Activated CD8-positive, alpha-beta memory T cell treated with anti-CD3 and anti-CD28 coated beads, Interleukin-2, amount 50 U/mL, for 1 hour (primary cell): ENCODE results near the gene SUSD6.

Experiments
- DNase-seq: peaks from one replicate; pipeline ENCODE4 v3.0.0-alpha.2; 2020; ENCODE audit errors: extremely low read depth

SUSD6 gene

GRCh38 chr14:69672356-69672755 is 61.0 kb downstream of the SUSD6 start:
- DNase-seq = no peak

- no peak for DNase-seq
These were observed 61.7 kb downstream of the SUSD6 start for GRCh38 chr14:69673104-69673503.

DNA sequence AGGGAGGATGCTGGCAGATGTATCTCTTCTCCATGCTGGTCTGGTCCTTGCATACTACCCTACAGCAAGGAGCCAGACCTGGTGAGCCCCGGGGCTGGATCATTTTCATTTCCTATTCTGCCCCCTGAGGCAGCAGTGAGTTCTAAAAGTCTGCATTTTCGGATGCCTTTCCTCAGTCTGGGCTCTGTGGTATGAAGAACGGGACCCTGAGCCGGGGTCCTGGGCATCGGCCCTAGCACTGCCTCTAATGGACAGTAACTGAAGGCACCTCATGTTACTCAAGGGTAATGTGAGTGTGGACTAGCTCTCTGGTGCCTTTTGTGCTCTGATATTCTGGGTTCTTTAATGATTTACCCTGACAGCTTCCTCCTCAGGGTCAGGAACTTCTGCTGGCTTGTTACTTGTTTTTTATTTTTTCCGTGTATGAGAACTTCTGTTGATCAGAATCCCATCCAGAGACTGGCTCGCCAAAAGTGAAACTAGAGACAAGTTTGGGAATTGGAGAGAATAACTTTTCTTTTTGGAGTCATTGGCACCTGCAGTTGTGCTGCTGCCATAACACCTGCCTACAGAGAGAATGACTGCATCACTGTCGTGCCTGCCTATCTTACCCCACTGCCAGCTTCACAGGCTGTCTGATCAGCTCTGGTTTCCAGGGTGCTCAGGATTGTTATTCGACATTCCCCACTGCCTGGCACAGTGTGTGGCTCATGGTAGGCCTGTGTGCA is 62.3 kb downstream of the SUSD6 start:
- DNase-seq = no peak

DNA sequence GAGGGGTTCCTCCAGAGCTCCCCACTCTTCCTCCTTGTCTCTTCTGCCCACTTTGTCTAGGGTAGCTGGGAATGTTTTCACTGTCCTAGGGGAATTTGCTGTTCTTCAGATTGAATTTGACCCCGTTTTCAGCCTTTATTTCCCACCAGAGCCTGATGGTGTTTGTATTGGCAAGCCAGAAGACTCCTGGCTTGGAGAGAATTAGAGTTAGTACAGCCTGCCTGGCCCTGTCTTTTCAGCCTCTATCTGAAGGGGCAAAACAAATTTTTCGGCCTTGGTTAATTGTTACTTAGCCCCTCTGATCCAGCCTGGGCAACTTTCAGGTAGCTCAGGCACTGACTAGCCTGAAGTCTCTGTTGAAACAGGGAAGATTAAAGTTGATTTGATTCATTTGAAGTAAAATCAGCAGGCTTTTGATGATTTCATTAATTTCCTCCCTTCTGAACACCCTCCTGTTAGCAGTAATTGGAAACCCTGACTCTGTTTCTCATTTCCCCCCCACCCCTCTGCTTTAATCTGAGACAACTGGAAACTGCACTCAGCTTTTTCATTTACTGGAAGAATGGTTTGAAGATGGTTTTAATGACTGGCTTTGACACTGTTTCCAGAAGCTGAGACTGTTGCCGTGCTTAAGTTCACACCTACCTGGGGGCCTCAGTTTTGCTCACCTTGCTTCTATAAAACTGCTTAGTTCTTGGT is 63.3 kb downstream of the SUSD6 start:
- DNase-seq = no peak

DNA sequence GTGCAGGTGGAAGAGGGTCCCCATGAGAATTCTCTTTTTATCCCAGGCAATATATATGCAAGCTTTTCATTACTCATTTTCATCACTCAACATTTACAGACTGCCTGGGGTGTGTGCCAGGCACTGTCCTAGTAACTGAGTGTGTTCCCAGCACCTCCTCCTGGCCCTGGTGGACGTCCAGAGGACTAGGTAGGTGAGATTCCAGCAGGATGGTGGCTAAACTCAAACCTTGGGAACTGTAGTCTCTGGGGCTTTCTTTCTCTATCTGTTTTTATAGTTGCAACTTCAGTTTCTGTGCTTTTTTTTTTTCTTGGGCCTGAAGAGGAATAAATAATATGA is 63.8 kb downstream of the SUSD6 start:
- no peak for DNase-seq

- DNase-seq = no peak
These were observed 64.6 kb downstream of the SUSD6 start for GRCh38 chr14:69675877-69676416.

DNA sequence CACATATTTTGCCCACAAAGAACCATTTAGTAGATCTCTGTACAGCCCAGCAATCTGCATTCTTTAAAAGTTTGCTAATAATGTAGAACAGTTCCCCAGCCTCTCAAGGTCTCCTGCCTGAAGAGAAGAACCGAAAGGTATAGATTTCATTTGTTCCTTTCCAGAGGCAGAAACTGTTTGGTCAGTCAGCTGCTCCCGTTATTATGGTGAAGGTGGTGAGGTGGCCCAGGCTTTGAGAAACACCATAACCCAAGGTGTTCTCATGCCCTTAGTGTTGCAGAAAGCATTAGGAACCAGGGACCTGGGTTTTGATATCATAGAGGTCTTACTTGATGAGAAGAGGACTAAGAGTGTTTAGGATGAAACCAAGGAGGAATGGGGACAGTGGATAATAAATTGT is 65.3 kb downstream of the SUSD6 start:
- DNase-seq = no peak

DNA sequence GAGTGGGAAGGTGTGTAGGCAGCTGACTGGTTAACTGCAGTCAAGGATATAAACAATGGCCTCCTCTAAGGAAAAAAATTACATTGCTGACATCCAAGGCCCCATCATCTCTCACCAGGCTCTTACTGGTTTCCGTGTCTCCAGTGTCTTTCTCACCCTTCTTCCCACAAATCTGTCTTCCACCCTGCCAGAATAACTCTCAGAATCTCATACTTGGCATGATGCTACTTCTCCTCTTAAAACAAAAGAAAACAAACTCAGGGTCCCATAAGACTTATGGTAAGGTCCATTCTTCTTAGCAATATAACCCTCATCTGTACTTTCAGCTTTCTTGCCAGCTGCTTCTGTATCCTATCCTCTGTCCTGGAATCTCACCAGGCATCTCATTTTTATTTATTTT is 68.9 kb downstream of the SUSD6 start:
- DNase-seq = no peak

GRCh38 chr14:69682136-69682535 is 70.7 kb downstream of the SUSD6 start:
- no peak for DNase-seq

DNA sequence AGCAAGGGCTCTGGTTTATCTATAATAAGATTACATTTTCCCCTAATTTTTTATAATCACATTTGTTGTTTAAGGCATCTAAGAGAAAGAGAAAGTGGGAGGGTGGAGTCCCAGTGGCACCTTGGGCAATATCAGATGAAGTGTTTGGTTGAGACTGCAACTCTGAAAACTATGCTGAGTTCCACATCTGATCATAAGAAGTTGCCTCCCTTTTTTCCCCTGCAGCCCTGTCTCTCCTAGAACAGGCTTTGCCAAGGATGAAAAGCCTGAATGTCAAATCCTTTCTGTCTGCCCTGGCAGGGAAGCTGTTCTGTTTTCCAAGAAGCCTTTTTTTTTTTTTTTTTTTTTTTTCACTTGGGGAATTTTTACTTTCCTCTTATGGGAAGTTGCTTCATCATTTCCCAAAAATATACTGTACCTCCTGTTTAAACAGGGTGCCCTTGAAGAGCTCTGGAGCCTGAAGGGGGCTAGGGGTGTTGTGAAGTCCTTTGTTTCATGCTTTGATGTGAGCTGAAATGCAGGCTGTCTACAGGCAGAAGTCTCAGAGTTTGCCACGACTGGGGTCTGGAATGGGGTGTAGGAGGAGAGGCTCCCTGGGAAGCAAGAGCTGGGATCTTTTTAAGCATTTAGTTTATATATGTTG is 71.3 kb downstream of the SUSD6 start:
- no peak for DNase-seq

DNA sequence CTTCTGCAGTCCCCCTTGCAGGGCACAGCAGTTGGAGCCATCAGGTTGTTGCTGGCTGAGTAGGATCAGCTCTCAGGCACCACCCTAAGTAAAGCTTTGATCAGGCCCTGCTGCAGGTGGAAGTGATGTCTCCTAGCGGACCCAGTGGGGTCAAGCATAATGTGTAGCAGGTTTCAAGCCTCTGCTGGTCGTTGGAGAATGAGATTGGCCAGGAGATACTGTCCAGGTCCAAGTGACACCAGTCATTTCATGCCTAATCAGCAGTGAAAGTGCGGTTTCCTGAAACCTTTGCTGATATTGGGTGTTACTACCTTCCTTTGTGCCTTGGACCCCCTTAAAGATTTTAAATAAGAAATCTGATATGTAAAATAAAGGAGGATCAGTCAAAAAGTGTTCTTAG is 72.6 kb downstream of the SUSD6 start:
- no peak for DNase-seq

DNA sequence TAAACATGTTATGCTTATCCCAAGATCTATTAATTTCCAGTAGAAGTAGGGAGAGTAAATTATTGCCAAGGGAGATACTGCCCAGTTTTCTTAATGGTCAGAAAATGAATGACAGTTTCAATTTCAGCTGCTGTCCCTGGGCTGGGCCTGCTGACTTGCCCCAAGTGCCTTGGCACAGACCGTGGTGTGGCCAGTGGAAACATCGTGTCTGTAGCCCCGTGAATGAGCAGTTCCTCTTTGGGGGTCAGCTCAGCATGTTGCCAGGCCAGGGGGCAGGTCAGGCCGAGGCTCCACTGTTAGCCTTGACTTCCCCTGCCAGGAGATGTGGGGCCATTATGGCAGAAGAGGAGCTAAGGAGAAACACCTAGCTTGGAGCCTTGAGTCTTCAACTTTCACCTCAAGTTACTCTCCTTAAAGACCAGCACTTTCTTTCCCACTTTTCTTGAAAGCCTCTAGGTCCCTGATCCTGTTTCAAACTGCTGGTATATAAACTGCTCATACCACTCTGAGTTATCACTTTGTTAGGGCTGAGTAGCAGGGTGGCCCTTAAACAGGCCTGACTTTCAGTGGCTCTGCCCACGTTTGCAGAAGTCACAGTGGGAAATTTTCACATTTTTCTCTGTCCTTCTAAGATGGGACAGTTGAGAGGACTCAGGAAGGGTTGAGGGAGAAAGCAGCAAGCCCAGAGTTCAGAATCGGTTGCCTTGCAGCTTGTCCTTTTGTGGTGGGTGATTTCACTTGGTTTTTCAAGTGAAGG is 73.2 kb downstream of the SUSD6 start:
- no peak for DNase-seq

DNA sequence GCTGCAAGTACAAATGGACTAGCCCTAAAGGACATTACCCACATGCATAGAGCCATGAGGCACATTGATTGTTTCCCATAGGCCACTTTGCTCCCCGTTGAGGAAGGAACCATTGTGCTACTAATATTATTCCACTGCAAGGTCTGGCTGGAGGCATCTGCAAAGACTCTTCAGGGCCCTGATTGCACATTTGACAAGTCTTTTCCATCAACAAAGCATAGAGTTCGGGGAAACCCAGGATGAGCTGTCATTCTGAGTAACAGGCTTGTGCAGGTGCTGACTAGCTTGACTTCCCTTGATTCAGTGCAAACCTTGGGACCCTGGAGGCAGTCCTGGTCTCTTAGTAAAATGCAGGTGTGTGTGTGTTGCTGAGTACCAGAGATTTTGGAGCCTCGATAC is 73.8 kb downstream of the SUSD6 start:
- peak; percentile 12 for DNase-seq

GRCh38 chr14:69685716-69686115 is 74.3 kb downstream of the SUSD6 start:
- DNase-seq = no peak

DNA sequence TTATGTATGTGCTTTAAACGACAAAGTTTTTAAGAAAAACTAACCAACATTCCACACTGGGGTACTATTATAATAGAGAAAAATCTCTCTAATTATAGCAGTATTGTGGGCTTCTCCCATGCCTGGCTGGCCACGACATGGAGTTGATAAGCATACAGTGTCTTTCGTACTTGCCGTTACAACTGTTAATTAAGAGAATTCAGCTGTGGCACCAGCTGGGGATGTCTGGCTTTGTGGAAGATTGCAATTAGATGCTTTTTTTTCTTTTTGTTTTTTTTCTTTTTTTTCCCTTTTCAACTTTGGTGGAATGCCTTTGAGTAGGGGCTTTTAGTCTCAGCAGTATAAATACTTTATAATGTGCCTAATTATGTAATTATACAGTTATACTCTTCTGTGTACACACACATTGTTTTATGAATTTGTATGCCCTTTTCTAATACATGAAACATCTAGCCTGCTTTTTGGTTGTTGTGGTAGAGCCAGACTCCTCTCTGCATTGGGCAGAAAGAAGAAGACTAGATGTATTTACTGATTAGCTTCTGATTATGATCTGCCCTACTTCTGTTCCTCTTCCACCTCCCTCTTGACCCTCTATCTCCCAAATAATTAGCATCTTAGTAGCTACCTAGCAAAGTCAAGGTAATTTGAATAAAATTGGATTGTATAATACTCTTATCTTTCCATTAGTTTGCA is 76.4 kb downstream of the SUSD6 start:
- no peak for DNase-seq

- no peak for DNase-seq
These were observed 76.9 kb downstream of the SUSD6 start for GRCh38 chr14:69688299-69688649.

- no peak for DNase-seq
These were observed 78.6 kb downstream of the SUSD6 start for GRCh38 chr14:69690042-69690441.

DNA sequence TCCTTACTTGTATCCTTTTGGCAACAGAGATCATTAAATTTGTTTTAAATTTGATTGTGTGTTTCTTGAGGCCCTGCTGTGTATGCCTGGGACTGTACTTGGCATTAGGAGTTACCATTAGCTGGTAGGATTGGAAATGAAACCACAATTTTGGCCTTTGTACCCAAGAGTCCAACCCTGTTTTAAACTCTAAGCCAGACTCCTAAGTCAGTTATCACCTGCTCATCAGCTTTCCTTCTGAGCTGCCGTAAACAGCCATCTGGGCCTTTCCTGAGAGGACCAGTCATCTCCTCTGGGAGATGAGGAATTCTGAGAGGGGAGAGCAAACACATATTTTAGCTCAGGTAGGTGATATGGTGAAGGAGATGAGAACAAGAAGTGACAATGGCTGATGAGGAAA is 81.2 kb downstream of the SUSD6 start:
- DNase-seq = no peak

DNA sequence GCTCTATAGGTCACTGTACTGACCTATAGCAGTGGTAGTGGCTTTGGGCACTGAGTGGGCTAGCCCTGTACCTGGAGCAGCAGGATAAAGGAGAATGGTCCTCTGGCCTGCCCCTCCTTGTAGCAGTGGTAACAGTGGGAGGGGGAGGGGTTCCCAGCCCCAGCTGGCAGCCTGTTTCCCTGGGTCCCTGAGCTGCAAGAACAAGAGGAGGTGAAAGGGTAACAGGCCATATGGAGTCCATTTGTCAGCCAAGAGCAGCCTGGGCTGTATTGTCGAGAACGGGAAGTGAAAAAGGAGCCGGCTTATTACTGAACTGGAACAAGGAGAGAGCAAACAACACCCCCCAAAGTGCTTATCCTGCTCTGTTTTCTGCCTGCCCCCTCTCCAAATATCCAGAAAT is 81.7 kb downstream of the SUSD6 start:
- no peak for DNase-seq

GRCh38 chr14:69693801-69694729 is 82.7 kb downstream of the SUSD6 start:
- no peak for DNase-seq
